Measurements from ENCODE around the gene LVRN. TPM values are rescaled to one million over a fixed set of nuclear protein-coding genes. Genes with fewer than 3 reads are reported as not detected.

The LVRN gene
- total and polyA plus RNA-seq, 2 of the 4 experiments (the other 2 are of a cell fraction) = 0.10 to 0.18 TPM

DNA sequence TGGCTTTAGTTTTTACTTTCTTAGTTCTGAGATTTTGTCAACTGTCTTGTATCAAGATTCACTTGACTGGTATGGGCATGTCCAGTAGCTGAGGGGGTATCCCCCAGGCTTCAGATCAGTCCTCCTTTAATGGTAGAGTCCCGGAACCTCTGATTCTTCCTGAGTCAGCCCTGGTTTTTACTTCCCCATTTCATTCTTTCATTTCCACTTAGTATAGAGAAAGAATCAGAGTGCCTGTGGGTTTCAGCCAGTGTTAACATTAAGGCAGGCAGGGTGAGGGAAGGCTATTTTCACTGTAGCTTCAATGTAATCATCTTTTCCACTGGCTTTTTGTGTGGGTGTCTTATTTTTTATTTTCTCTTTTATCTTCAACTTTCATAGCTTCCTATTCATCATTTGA, 114.2 kb downstream of the LVRN start:
- H2AFZ ChIP-seq (replicated peaks; ENCODE audit: low read length, poor library complexity) = no peak overlapping the region
- H3K9ac ChIP-seq (ENCODE audit: low read depth, low read length) = no peak overlapping the region
- H4K8ac ChIP-seq (ENCODE audit: low read depth in 2 of 2, low read length in 2 of 2) = no peak overlapping the region
- H3K4me3 ChIP-seq (ENCODE audit: insufficient read depth, low read depth, low read length) = no peak overlapping the region
- intact Hi-C loops (cut with micrococcal nuclease) (loop anchor here (10.0 kb wide), 1 partner anchor 772 kb away; no protein-coding TSS in a partner anchor), dilution Hi-C loops (cut with HindIII; ENCODE audit: low sequenced_read_pairs, unreplicated experiment) (no loop called here), in situ Hi-C loops (cut with MboI; ENCODE audit: low sequenced_read_pairs) (no loop called here)
- H3K9me1 ChIP-seq (ENCODE audit: insufficient read depth, low read length) = no peaks in the 10 kb centered on the region
- ChIA-PET POLR2A (ENCODE audit: unreplicated experiment) (no interaction called here), CTCF (interaction anchor here (1.1 kb wide), 1 partner anchor 45 kb away, joined by 4 read pairs; no protein-coding TSS in a partner anchor)
- no peak overlapping the region for H4K5ac ChIP-seq (ENCODE audit: low read depth, low read length)
- H4K20me1 ChIP-seq (ENCODE audit: insufficient read depth, low read length) = no peaks in the 10 kb centered on the region
- H3K23ac ChIP-seq (ENCODE audit: low read depth, low read length) = no peak overlapping the region
- ATAC-seq (ENCODE audit: low read depth) = no peak
- no peaks in the 10 kb centered on the region for H3K36me3 ChIP-seq (ENCODE audit: control insufficient read depth, insufficient read depth, low read length)
- no peak overlapping the region for H2BK120ac ChIP-seq (ENCODE audit: low read depth, low read length)
- no peak overlapping the region for H3K56ac ChIP-seq (ENCODE audit: extremely low read depth, insufficient read depth, low read length)
- no CpG with 5 or more reads among the region's 1 CpG for WGBS, 2 experiments (ENCODE audit: extremely low coverage in 2 of 2, insufficient read length in 1 of 2)
- no peak for DNase-seq
- no peak overlapping the region for H3K4me2 ChIP-seq (ENCODE audit: low read depth, low read length)
- TF ChIP-seq MXI1 (IDR thresholded peaks at IDR 0.05; ENCODE audit: borderline replicate concordance, low read depth, low read length) (no peak), NFE2L2 (IDR thresholded peaks at IDR 0.05; ENCODE audit: low read depth, low read length) (no peak), RAD21 (IDR thresholded peaks at IDR 0.05; ENCODE audit: low read length) (no peak), MAZ (IDR thresholded peaks at IDR 0.05; ENCODE audit: borderline replicate concordance, low read depth, low read length) (no peak), RCOR1 (IDR thresholded peaks at IDR 0.05; ENCODE audit: insufficient replicate concordance, low read length) (no peak), RFX5 (IDR thresholded peaks at IDR 0.05; ENCODE audit: low read depth, low read length) (no peak), SMC3 (IDR thresholded peaks at IDR 0.05; ENCODE audit: low read depth, low read length) (no peak), CEBPB (IDR thresholded peaks at IDR 0.05; ENCODE audit: low read depth, low read length) (no peak), POLR2A (IDR thresholded peaks at IDR 0.05; ENCODE audit: low read depth, low read length) (no peak), FOS (IDR thresholded peaks at IDR 0.05; ENCODE audit: low read depth, low read length) (no peak)
- TF ChIP-seq, protein P1, sequence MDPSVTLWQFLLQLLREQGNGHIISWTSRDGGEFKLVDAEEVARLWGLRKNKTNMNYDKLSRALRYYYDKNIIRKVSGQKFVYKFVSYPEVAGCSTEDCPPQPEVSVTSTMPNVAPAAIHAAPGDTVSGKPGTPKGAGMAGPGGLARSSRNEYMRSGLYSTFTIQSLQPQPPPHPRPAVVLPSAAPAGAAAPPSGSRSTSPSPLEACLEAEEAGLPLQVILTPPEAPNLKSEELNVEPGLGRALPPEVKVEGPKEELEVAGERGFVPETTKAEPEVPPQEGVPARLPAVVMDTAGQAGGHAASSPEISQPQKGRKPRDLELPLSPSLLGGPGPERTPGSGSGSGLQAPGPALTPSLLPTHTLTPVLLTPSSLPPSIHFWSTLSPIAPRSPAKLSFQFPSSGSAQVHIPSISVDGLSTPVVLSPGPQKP (IDR thresholded peaks at IDR 0.05; ENCODE audit: borderline replicate concordance, low read depth, low read length) = no peak
- TF ChIP-seq, protein P2, sequence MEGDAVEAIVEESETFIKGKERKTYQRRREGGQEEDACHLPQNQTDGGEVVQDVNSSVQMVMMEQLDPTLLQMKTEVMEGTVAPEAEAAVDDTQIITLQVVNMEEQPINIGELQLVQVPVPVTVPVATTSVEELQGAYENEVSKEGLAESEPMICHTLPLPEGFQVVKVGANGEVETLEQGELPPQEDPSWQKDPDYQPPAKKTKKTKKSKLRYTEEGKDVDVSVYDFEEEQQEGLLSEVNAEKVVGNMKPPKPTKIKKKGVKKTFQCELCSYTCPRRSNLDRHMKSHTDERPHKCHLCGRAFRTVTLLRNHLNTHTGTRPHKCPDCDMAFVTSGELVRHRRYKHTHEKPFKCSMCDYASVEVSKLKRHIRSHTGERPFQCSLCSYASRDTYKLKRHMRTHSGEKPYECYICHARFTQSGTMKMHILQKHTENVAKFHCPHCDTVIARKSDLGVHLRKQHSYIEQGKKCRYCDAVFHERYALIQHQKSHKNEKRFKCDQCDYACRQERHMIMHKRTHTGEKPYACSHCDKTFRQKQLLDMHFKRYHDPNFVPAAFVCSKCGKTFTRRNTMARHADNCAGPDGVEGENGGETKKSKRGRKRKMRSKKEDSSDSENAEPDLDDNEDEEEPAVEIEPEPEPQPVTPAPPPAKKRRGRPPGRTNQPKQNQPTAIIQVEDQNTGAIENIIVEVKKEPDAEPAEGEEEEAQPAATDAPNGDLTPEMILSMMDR (conservative IDR thresholded peaks at IDR 0.05; ENCODE audit: low read depth, low read length) = no peak
- no peaks in the 10 kb centered on the region for H3K4me1 ChIP-seq (ENCODE audit: control insufficient read depth, insufficient read depth, low read length)
- no peak overlapping the region for H4K91ac ChIP-seq (ENCODE audit: insufficient read depth, low read depth, low read length)
- peaks cover 2% of the 10 kb centered on the region; the same call in 1 of the 2 replicates for H3K27me3 ChIP-seq (ENCODE audit: control insufficient read depth, insufficient read depth, low read length)
- H3K18ac ChIP-seq (ENCODE audit: low read depth, low read length) = no peak overlapping the region
- no peak overlapping the region for H2BK5ac ChIP-seq (ENCODE audit: low read depth, low read length, poor library complexity, severe bottlenecking)
- H2AK9ac ChIP-seq (replicated peaks; ENCODE audit: low read depth, low read length, poor library complexity) = no peak overlapping the region
- H2BK15ac ChIP-seq (ENCODE audit: low read depth, low read length) = no peak overlapping the region
- H3K14ac ChIP-seq (replicated peaks; ENCODE audit: low read depth, low read length) = no peak overlapping the region
- no peak overlapping the region for H3K27ac ChIP-seq (ENCODE audit: insufficient read depth, low read length)
- no peak overlapping the region for H2AK5ac ChIP-seq (ENCODE audit: low read depth, low read length)
- BruUV-seq (replicated peaks) = no TSS peak
- H3K79me1 ChIP-seq (ENCODE audit: low read depth in 1 of 2, low read length in 2 of 2) = no peaks in the 10 kb centered on the region
- H3K4ac ChIP-seq (ENCODE audit: low read depth, low read length) = no peak overlapping the region
- no peak overlapping the region for H2BK20ac ChIP-seq (ENCODE audit: low read depth, low read length)
- H3K9me3 ChIP-seq (ENCODE audit: control insufficient read depth, insufficient read depth, low read length) = no peaks in the 10 kb centered on the region
